Mucosa of rectum (tissue), 2 donors: ENCODE measurements around the gene CCNK.

Experiments used
- H3K27ac ChIP-seq, 2 donors: one replicate each; pipeline ENCODE4 v1.7.0; 2013; ENCODE audit warnings: inconsistent platforms in 2 of 2, low read depth in 2 of 2, low read length in 2 of 2
- H3K27me3 ChIP-seq, 2 donors: one replicate each; pipeline ENCODE4 v1.7.0; 2013; ENCODE audit warnings: low read length in 2 of 2; ENCODE audit not compliant: control insufficient read depth in 2 of 2, insufficient read depth in 2 of 2
- H3K36me3 ChIP-seq, 2 donors: one replicate each; pipeline ENCODE4 v1.7.0; 2013; ENCODE audit warnings: low read length in 2 of 2; ENCODE audit not compliant: control insufficient read depth in 2 of 2, insufficient read depth in 2 of 2
- H3K4me1 ChIP-seq, 2 donors: one replicate each; pipeline ENCODE4 v1.7.0; 2013; ENCODE audit warnings: low read length in 2 of 2, mild to moderate bottlenecking in 1 of 2; ENCODE audit not compliant: control insufficient read depth in 2 of 2, insufficient read depth in 2 of 2
- H3K4me3 ChIP-seq, 2 donors: one replicate each; pipeline ENCODE4 v1.7.0; 2013; ENCODE audit warnings: low read length in 2 of 2
- H3K9ac ChIP-seq, 2 donors: one replicate each; pipeline ENCODE4 v1.7.0; 2013; ENCODE audit warnings: low read length in 2 of 2, low read depth in 1 of 2, mild to moderate bottlenecking in 1 of 2
- H3K9me3 ChIP-seq, 2 donors: one replicate each; pipeline ENCODE4 v1.7.0; 2013; ENCODE audit warnings: low read length in 2 of 2; ENCODE audit not compliant: control insufficient read depth in 2 of 2
- donor health status: healthy.
- donor health status: Normal muscosa, but diverticular disease.

Gene CCNK

DNA sequence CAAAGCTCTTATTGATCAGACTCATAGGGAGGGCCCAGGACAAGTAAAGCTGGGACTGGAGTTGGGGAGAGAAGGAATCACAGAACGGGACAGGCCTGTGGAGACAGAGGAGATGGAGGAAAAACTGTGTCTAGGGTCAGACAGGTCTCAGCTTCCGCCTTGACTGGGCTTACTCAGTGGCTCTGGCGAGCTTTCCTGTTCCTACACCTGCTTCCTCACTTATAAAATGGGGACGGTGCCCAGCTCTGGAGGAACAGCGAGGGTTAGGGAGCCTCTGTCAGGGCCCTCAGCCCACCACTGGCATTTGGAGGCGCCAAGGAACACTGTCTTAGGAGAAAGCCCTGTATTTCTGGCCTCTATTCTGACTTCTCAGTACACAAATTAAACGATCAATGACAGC is 35.3 kb upstream of the CCNK start:
- Histone ChIP-seq H3K9ac (no peak overlapping the region), H3K36me3 (peaks cover 38 to 53% of the 10 kb centered on the region in 2 donors), H3K9me3 (no peaks in the 10 kb centered on the region), H3K27me3 (no peaks in the 10 kb centered on the region), H3K4me1 (peaks cover 5 to 8% of the 10 kb centered on the region in 2 donors), H3K4me3 (no peak overlapping the region), H3K27ac (no peak overlapping the region)

DNA sequence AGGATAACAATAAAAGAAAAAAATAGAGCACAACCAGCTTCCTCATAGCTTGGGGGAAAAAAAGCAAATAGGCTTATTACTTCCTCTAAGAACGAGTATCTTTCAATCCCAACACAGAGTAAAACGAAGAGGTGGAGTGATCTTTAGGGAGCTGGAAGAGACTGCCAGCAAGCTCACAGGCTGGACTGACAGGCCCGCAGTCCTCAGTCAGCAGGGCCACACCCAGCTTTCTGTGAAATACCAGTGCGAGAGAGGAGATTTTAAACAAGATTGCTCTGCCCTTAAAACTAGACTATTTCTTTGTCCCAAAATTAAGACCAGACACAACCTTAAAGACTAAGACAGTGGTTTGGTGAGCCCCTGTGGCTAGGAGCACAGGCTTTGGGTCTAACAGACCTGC is 33.5 kb upstream of the CCNK start:
- H3K27ac ChIP-seq: no peak overlapping the region
- H3K27me3 ChIP-seq: no peaks in the 10 kb centered on the region
- peaks cover 37 to 46% of the 10 kb centered on the region in 2 donors for H3K36me3 ChIP-seq
- H3K4me3 ChIP-seq: no peak overlapping the region
- H3K9ac ChIP-seq: no peak overlapping the region
- H3K4me1 ChIP-seq: peaks cover 5 to 8% of the 10 kb centered on the region in 2 donors
- H3K9me3 ChIP-seq: no peaks in the 10 kb centered on the region

- H3K27ac ChIP-seq: no peak overlapping the region
- H3K4me1 ChIP-seq: peaks cover 5 to 8% of the 10 kb centered on the region in 2 donors
- no peak overlapping the region for H3K9ac ChIP-seq
- peaks cover 34 to 35% of the 10 kb centered on the region in 2 donors for H3K36me3 ChIP-seq
- no peaks in the 10 kb centered on the region for H3K27me3 ChIP-seq
- H3K9me3 ChIP-seq: no peaks in the 10 kb centered on the region
- H3K4me3 ChIP-seq: no peak overlapping the region
Observed at GRCh38 chr14:99450266-99450665, 30.9 kb upstream of the CCNK start.

- Histone ChIP-seq H3K4me1 (peaks cover 5 to 8% of the 10 kb centered on the region in 2 donors), H3K27me3 (no peaks in the 10 kb centered on the region), H3K36me3 (peaks cover 39% of the 10 kb centered on the region in 2 donors), H3K27ac (no peak overlapping the region), H3K9me3 (no peaks in the 10 kb centered on the region), H3K9ac (no peak overlapping the region), H3K4me3 (no peak overlapping the region)
Observed at GRCh38 chr14:99451234-99451633, 30.0 kb upstream of the CCNK start.

DNA sequence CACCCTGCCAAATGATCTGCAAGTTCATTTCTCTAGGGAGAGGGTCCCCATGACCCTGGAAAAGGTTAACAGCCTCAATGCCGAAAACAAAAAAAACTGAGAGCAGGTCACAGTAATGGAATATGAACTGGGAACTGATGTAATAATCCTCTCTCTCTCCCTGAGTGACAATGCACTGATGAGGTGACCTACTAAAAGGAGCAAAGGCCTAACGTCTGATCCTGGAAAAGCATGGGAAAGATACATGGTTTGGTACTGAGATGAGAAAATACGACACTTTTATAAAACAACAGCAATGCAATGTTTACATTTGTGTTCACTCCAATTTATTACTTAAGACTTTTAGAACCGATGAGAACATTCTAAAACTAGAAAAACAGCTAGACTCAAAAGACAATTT is 28.2 kb upstream of the CCNK start:
- Histone ChIP-seq H3K4me3 (no peak overlapping the region), H3K9me3 (no peaks in the 10 kb centered on the region), H3K36me3 (peaks cover 42 to 44% of the 10 kb centered on the region in 2 donors), H3K27me3 (no peaks in the 10 kb centered on the region), H3K9ac (no peak overlapping the region), H3K4me1 (peaks cover under 1 to 3% of the 10 kb centered on the region in 2 donors), H3K27ac (no peak overlapping the region)

DNA sequence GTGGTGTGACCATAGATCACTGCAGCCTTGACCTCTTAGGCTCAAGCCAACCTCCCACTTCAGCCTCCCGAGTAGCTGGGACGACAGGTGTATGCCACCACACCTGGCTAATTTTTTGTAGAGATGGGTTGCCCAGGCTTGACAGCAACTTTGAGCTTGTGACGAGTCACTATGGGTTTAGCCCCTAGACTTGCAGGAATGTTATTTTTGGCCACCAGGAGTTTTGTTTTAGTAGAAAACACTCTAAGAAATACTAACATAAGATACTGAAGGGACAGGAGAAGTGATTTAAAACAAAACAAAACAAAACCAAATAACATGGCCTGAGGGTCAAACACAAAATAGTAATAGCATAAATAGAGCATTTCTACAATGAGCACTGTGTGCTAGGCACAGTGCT is 27.0 kb upstream of the CCNK start:
- Histone ChIP-seq H3K9ac (no peak overlapping the region), H3K4me3 (no peak overlapping the region), H3K9me3 (no peaks in the 10 kb centered on the region), H3K4me1 (no peaks in the 10 kb centered on the region), H3K36me3 (peaks cover 37% of the 10 kb centered on the region in 2 donors), H3K27ac (no peak overlapping the region), H3K27me3 (no peaks in the 10 kb centered on the region)

- no peaks in the 10 kb centered on the region for H3K4me1 ChIP-seq
- no peaks in the 10 kb centered on the region for H3K27me3 ChIP-seq
- no peak overlapping the region for H3K27ac ChIP-seq
- H3K36me3 ChIP-seq: peaks cover 55 to 61% of the 10 kb centered on the region in 2 donors
- no peaks in the 10 kb centered on the region for H3K9me3 ChIP-seq
- no peak overlapping the region for H3K4me3 ChIP-seq
- no peak overlapping the region for H3K9ac ChIP-seq
Observed at GRCh38 chr14:99459481-99460100, 21.6 kb upstream of the CCNK start.

- H3K4me3 ChIP-seq: no peak overlapping the region
- H3K27ac ChIP-seq: no peak overlapping the region
- H3K36me3 ChIP-seq: peaks cover 53 to 66% of the 10 kb centered on the region in 2 donors
Observed at GRCh38 chr14:99460793-99461192, 20.4 kb upstream of the CCNK start.

GRCh38 chr14:99461411-99462085 is 19.7 kb upstream of the CCNK start:
- peaks cover 50 to 59% of the 10 kb centered on the region in 2 donors for H3K36me3 ChIP-seq
- H3K4me3 ChIP-seq: no peak overlapping the region
- no peak overlapping the region for H3K27ac ChIP-seq
- H3K27me3 ChIP-seq: no peaks in the 10 kb centered on the region
- H3K4me1 ChIP-seq: no peaks in the 10 kb centered on the region
- H3K9me3 ChIP-seq: no peaks in the 10 kb centered on the region
- H3K9ac ChIP-seq: no peak overlapping the region

More at GRCh38 chr14:99460793-99461192, 20.4 kb upstream of the CCNK start:
- H3K9me3 ChIP-seq: no peaks in the 10 kb centered on the region
- no peaks in the 10 kb centered on the region for H3K27me3 ChIP-seq
- no peaks in the 10 kb centered on the region for H3K4me1 ChIP-seq
- H3K9ac ChIP-seq: no peak overlapping the region

- peaks cover 44 to 52% of the 10 kb centered on the region in 2 donors for H3K36me3 ChIP-seq
- H3K4me3 ChIP-seq: no peak overlapping the region
Observed at GRCh38 chr14:99462210-99462609, 19.0 kb upstream of the CCNK start.

More at GRCh38 chr14:99462210-99462609, 19.0 kb upstream of the CCNK start:
- no peaks in the 10 kb centered on the region for H3K27me3 ChIP-seq
- no peaks in the 10 kb centered on the region for H3K4me1 ChIP-seq
- no peaks in the 10 kb centered on the region for H3K9me3 ChIP-seq
- no peak overlapping the region for H3K27ac ChIP-seq
- no peak overlapping the region for H3K9ac ChIP-seq
